Kidney (tissue), 14 donors: Measurements from ENCODE around the gene SPO11. TPM values are rescaled to one million over a fixed set of nuclear protein-coding genes. Genes with fewer than 3 reads are reported as not detected.

Source experiments
- DNase-seq, 5 donors: peaks; one replicate each; pipeline ENCODE4 v3.0.0-alpha.2; 2013 to 2020
- FAIRE-seq: peaks from 2 replicates; lab custom pipeline; 2012; peaks lifted over from hg19 to GRCh38; lab: Jason Lieb, UNC
- H3K27ac ChIP-seq, 2 donors: one replicate each; pipeline ENCODE4 v1.7.0; 2013; ENCODE audit warnings: low read depth in 2 of 2, low read length in 2 of 2, inconsistent platforms in 1 of 2
- H3K27me3 ChIP-seq: one replicate; pipeline ENCODE4 v1.7.1; 2013; ENCODE audit warnings: low read length, inconsistent platforms; ENCODE audit not compliant: control insufficient read depth, insufficient read depth
- H3K36me3 ChIP-seq, 3 donors: one replicate each; pipeline versions ENCODE4 v1.7.0 to v1.7.1; 2013; ENCODE audit warnings: low read length in 3 of 3, control low read depth in 1 of 3, inconsistent platforms in 1 of 3; ENCODE audit not compliant: insufficient read depth in 3 of 3, control insufficient read depth in 2 of 3
- H3K4me1 ChIP-seq, 3 donors: one replicate each; pipeline versions ENCODE4 v1.7.0 to v1.7.1; 2013; ENCODE audit warnings: low read length in 3 of 3, inconsistent platforms in 1 of 3, low read depth in 1 of 3; ENCODE audit not compliant: control insufficient read depth in 2 of 3, insufficient read depth in 2 of 3
- H3K4me3 ChIP-seq, 3 donors: one replicate each; pipeline versions ENCODE4 v1.7.0 to v1.8.1; 2013; ENCODE audit warnings: low read length in 3 of 3, control low read depth in 1 of 3, inconsistent platforms in 1 of 3
- H3K9ac ChIP-seq, 3 donors: one replicate each; pipeline versions ENCODE4 v1.7.0 to v1.7.1; 2013; ENCODE audit warnings: low read length in 3 of 3, control low read depth in 1 of 3, inconsistent platforms in 1 of 3
- H3K9me3 ChIP-seq, 3 donors: one replicate each; pipeline versions ENCODE4 v1.7.0 to v1.7.1; 2013; ENCODE audit warnings: low read length in 3 of 3, control low read depth in 1 of 3, inconsistent platforms in 1 of 3; ENCODE audit not compliant: control insufficient read depth in 2 of 3, insufficient read depth in 1 of 3
- intact Hi-C: fragments of 100-400 bp; cut with DNase I; formaldehyde crosslinking; loops from one replicate; pipeline ENCODE4 v1.11.1; 2022
- microRNA-seq: library from miRNA; unstranded; fragments of <30 nt; microRNA quantifications from one replicate; pipeline ENCODE4 v1.2.0, GENCODE V29; 2020
- polyA plus RNA-seq: library from polyadenylated mRNA; stranded (reverse); fragments of 350-450 nt; fragmentation: Illumina TruSeq; extraction: RNeasy Lipid Tissue Mini Kit (QIAGEN cat#74804); gene quantifications from one replicate; pipeline ENCODE4 v1.2.3, GENCODE V29; 2014; ENCODE audit warnings: low read depth, low replicate concordance; ENCODE audit not compliant: insufficient read depth
- total RNA-seq: library from RNA; stranded (reverse); fragmentation: NEBNext Ultra II Directional; extraction: Animal tissue kit (Norgen Biotek cat#: 25700); gene quantifications from one replicate; pipeline ENCODE4 v1.2.1, GENCODE V29; 2021
- TF ChIP-seq, protein P1 (sequence below): IDR thresholded peaks from 3 replicates; pipeline ENCODE4 v1.5.1; 2012; ENCODE audit warnings: mild to moderate bottlenecking, moderate library complexity, borderline replicate concordance; ENCODE audit not compliant: insufficient read depth; ENCODE audit errors: extremely low read depth
- donor health status: control.
- donor health status: control.
- donor health status: control.
- donor health status: control.
- donor health status: control.
- donor health status: DM: yes; HTN: yes; CAD: no.
- donor health status: Normal renal cell carcinoma (clear cell type).

The SPO11 gene
- total and polyA plus RNA-seq, 2 donors from 2014 or later, result not detected

DNA sequence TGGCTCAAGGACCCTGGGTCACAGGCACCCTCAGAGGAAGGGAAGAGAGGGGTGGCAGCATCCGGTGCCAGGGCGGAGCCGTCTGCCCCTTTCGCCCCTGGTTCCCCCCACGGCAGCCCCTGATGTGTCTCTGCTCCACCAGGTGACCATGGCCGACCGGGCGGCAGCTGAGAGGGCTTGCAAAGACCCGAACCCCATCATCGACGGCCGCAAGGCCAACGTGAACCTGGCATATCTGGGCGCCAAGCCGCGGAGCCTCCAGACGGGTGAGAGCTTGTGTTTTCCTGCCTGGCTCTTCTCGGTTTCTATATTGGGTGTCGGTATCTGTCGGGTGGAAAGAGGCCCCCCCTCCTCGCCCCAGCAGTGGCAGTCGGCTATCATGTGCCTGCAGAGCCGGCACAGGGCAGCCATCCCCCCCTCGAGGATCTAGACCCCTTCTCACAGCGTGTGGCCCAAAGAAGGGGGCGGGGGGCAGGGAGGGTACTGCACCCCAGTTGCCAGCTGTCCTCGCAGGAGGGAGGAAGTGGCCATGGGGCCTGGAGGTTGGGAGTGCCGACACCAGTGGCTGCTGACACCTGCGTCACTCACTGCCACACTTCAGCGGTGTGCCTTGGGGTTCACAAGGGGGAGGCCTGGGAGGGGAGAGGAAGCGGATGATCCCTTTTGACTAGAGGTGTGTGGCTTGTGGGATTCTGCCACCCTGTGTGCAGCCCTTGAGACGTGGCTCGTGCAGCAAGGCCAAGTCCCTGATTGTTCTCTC is 63.1 kb downstream of the SPO11 start:
- peak overlapping the region; percentile 21 to 66 (median 59) for H3K4me3 ChIP-seq
- no peaks in the 10 kb centered on the region for H3K9me3 ChIP-seq
- intact Hi-C loops, result no loop called here
- TF ChIP-seq, protein P1, sequence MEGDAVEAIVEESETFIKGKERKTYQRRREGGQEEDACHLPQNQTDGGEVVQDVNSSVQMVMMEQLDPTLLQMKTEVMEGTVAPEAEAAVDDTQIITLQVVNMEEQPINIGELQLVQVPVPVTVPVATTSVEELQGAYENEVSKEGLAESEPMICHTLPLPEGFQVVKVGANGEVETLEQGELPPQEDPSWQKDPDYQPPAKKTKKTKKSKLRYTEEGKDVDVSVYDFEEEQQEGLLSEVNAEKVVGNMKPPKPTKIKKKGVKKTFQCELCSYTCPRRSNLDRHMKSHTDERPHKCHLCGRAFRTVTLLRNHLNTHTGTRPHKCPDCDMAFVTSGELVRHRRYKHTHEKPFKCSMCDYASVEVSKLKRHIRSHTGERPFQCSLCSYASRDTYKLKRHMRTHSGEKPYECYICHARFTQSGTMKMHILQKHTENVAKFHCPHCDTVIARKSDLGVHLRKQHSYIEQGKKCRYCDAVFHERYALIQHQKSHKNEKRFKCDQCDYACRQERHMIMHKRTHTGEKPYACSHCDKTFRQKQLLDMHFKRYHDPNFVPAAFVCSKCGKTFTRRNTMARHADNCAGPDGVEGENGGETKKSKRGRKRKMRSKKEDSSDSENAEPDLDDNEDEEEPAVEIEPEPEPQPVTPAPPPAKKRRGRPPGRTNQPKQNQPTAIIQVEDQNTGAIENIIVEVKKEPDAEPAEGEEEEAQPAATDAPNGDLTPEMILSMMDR, result no peak
- FAIRE-seq (no peak), DNase-seq (peak in 3 of 5 donors; percentile 35 to 88 (median 73))
- peaks cover 0 to 36% (median 20%) of the 10 kb centered on the region in 3 donors for H3K4me1 ChIP-seq
- no peaks in the 10 kb centered on the region for H3K27me3 ChIP-seq
- peak overlapping the region in 1 of 2 donors; percentile 16 for H3K27ac ChIP-seq
- H3K9ac ChIP-seq, result peak overlapping the region in 2 of 3 donors; percentile 22 to 52
- peaks cover 0 to 7% (median 0%) of the 10 kb centered on the region in 3 donors for H3K36me3 ChIP-seq

Small RNA genes lying within 50 kb of the gene (microRNA-seq; reads per million reads assigned to microRNA genes)
- not detected for gene MIR4325

Other genes with a start within 250 kb of the SPO11 start
- 1.6 TPM for gene BMP7, start 63.2 kb upstream of the SPO11 start, total RNA-seq
- gene BMP7, start 63.2 kb upstream of the SPO11 start, polyA plus RNA-seq, result 11.3 TPM
- gene RAE1, start 21.5 kb downstream of the SPO11 start, total RNA-seq, result 19.5 TPM
- gene RAE1, start 21.5 kb downstream of the SPO11 start, polyA plus RNA-seq, result 26.3 TPM
- gene RBM38, start 61.6 kb downstream of the SPO11 start, total RNA-seq, result 16.8 TPM
- gene RBM38, start 61.6 kb downstream of the SPO11 start, polyA plus RNA-seq, result 18.0 TPM
- not detected for gene CTCFL, start 195.3 kb downstream of the SPO11 start, total RNA-seq
- gene CTCFL, start 195.3 kb downstream of the SPO11 start, polyA plus RNA-seq, result not detected
- gene PCK1, start 231.3 kb downstream of the SPO11 start, total RNA-seq, result 29.7 TPM
- 551 TPM for gene PCK1, start 231.3 kb downstream of the SPO11 start, polyA plus RNA-seq